Stimulated activated CD8-positive, alpha-beta memory T cell treated with anti-CD3 and anti-CD28 coated beads, Interleukin-15, amount 100 ng/mL, for 1 hour (primary cell): ENCODE measurements around the gene TGM2.

Experiments used
- DNase-seq: peaks from one replicate; pipeline ENCODE4 v3.0.0-alpha.2; 2020; ENCODE audit warnings: low read depth

Gene TGM2

GRCh38 chr20:38159957-38160756 is 4.9 kb downstream of the TGM2 start:
- DNase-seq: no peak

- no peak for DNase-seq
Observed at GRCh38 chr20:38159566-38159956, 5.5 kb downstream of the TGM2 start.

DNA sequence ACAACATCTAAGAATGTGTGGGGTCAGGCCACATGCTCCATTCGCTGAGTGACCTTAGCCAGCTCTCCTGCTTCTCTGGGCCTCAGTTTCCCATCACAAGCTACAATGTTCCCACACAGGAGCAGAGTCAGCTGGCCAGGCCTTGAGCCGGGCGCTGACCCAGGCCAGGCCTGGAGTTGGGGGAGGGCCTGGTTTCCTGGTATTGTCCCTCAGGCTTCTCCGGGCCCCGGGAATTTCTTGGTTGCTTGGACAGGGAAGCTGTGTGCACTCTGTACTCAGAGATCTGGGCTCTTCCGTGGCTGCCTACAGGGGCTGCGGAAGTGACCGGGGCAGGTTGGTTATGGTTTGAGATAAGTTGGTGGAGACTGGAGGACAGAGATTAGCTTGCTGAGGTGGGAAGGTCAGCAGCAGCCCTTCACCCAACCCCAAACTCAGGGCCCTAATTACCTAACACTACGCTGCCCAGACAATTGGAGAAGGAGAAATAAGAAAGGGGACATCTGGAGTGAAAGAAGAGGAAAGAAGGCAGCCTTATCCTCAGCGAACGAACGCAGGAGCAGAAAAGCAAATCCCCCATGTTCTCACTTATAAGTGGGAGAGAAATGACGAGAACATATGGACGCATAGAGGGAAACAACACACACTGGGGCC is 6.2 kb downstream of the TGM2 start:
- no peak for DNase-seq

DNA sequence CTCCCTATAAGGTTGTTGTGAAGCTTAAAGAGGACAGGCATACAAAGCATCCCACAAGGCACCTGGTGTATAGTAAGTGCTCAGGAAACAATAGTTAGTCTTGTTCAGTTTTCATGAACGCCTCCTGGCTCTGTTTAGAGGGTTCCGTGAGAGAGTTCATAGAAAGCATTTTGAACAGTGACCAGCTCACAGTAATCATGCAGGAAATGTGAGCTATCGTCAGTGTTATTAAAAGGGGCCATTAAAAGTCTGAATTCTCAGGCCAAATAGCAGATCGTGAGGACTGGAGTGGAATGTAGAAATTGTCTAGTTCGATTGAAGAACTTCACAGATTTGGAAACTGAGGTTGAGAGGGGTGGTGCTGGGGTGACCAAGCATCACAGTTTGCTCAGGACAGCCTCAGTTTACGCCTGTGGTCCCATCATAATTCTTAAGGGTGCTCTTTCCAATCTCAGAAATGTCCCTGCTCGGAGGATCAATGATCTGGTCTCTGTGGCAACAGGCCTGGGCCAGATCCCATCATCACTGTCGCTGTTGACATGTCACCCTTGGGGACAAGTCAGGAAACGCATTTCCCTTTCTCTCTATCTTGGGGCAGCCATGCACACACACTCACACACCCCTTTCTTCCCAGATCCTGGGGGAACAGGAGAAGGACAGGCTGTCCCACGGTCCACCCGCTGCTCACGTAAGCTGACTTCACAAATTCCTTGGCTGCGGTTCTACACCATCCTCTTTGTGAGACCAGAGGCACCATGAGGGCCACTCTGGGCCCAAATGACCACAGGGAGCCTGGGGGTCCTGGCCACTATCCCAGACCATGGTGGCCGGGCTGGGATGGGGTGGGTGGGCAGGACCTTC is 7.2 kb downstream of the TGM2 start:
- DNase-seq: no peak

- DNase-seq: no peak
Observed at GRCh38 chr20:38156888-38157634, 8.0 kb downstream of the TGM2 start.

DNA sequence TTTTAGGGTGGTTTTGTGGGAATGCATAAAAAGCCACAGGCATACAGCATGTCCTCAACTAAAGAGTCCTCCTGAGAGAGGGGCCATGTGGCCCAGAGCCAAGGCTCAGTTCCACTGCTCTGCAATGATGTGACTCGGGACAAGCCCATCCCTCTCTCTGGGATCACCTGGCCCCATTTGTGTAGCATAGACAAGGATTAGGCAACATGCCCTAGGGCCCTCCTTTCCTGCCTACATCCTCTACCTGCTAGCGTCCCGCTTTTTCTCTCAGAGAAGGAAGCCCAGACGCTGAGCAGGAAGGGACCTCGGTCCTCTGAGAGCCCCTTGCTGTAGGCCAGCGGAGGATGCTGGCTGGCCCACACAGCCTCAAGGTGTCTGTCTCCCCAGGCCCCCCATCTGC is 8.8 kb downstream of the TGM2 start:
- DNase-seq: no peak

GRCh38 chr20:38155811-38156210 is 9.3 kb downstream of the TGM2 start:
- DNase-seq: no peak

DNA sequence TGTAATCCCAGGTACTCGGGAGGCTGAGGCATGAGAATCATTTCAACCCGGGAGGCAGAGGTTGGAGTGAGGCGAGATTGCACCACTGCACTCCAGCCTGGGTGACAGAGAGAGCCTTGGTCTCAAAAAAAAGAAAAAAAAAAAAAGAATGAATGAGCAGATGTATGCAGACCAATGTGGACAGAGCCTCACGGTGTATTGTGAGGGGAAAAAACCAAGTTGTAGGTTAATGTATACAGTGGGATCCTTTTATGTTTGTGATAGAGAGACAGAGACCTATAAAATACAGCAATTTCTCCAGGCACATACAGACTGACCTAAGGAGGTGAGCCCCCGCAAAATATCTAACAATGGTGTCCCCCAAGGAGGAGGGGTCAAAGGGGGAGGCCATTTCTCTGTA is 11.7 kb downstream of the TGM2 start:
- no peak for DNase-seq

- no peak for DNase-seq
Observed at GRCh38 chr20:38152621-38153221, 12.3 kb downstream of the TGM2 start.

GRCh38 chr20:38152175-38152620 is 12.9 kb downstream of the TGM2 start:
- no peak for DNase-seq

DNA sequence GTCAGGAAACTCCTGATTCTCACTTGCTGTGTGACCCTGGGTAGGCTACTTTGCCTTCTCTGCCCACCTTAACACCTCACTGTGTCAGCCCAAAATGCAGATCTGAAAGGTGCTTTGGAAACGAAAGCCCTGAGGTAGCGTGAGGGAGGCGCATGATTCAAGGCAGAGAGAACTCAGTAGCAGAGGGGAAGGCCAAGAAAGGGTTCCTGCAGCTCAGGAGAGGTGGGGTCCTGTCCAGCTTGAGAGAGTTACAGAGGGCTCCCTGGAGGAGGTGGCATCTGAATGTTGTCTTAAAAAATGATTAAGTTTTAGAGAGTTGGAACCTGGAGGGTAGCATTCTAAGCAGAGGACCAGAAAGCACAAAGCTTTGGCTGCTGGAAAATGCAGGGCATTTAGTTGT is 13.6 kb downstream of the TGM2 start:
- no peak for DNase-seq

DNA sequence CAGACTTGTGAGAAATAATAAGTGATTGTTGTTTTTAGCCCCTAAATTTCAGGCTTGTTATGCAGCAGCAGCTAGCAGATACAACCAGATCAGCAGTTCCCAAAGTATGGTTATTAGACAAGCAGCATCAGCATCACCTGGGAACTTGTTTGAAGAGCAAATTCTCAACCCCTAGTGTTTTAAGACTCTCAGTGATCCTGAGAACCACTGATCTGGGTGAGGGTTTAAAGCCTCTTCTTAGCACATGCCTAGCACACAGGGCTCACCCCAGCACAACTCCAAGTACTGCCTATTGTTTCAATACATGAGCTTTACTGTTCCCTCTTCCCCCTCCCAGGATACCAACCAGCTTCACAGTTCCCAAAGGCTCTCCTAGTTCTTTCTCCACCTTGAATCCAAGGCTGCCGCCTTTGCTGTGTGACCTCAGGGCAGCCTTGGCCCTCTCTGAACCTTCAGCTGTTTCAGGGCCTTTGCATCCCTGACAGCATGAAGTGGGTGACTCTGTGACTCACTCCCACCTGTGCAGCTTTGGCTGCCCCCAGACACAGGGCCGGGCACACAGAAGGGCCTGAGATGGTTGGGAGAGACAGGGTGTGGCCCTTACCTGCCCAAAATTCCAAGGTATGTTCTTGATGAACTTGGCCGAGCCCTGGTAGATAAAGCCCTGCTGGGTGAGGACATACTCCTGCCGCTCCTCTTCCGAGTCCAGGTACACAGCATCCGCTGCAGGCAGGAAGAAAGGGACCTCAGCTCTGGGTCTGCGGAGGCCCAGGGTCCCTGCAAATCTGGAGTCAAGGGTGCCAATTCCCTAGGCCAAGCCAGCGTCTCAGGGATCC is 14.5 kb downstream of the TGM2 start:
- DNase-seq: no peak

DNA sequence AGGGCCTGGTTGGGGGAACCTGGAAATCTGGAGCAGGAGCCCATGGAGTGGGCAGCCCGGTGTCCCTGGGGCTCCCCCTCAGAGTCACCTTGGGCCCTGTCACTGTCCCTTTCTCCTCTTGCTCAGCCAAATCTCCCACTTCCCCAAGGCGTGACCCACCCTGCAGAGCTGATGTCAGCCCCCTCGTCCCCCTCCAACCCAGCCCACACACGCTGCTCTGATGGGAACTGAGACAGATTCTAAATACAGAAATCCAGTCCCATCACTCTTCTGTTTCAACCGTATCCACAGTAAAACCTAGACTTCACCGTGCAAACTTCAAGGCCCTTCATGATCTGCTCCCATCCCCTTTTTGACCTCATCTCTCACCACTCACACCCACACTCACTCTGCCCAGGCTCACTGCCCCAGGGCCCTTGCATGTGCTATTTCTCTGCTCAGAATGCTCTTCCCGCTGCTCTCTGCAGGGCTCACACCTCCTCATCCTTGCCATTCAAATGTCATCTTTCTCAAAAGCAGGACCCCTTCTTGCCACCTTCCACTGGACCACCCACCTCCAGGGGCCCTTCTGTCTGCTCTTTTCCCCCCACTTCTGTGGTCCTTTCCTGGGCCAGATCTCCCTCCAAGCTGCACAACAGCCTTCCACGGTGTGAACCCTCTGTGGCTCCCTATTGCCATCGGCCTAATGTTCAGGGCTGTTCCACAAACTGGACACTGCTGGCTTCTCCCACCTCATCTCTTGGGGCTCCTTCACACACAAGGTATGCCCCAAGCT is 16.6 kb downstream of the TGM2 start:
- no peak for DNase-seq

- no peak for DNase-seq
Observed at GRCh38 chr20:38147751-38148150, 17.3 kb downstream of the TGM2 start.

GRCh38 chr20:38147163-38147562 is 17.9 kb downstream of the TGM2 start:
- no peak for DNase-seq

GRCh38 chr20:38146628-38147027 is 18.4 kb downstream of the TGM2 start:
- DNase-seq: no peak

- DNase-seq: no peak
Observed at GRCh38 chr20:38146156-38146555, 18.9 kb downstream of the TGM2 start.

DNA sequence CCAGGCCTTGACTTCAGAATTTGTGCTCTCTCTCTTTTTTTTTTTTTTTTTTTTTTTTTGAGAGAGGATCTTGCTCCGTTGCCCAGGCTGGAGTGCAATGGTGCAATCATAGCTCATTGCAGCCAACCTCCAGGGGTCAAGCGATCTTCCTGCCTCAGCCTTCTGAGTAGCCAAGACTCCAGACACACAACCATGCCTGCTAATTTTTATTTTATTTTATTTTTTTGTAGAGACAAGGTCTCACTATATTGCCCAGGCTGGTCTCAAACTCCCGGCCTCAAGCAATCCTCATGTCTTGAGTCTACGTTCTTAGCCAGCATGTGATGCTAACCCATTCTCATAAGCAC is 19.4 kb downstream of the TGM2 start:
- no peak for DNase-seq

- no peak for DNase-seq
Observed at GRCh38 chr20:38144974-38145728, 19.9 kb downstream of the TGM2 start.
